Sigmoid colon (tissue), 7 donors: ENCODE results near the gene NUP85. TPM values are rescaled to one million over a fixed set of nuclear protein-coding genes. Genes with fewer than 3 reads are reported as not detected.

Experiments used
- DNase-seq: peaks from one replicate; pipeline ENCODE4 v3.0.0-alpha.2; 2019
- H3K27ac ChIP-seq, 4 donors: fragments of 200-600 bp; sonication (generic); one replicate each; pipeline ENCODE4 v1.5.1; 2016 to 2019; ENCODE audit warnings: mild to moderate bottlenecking in 1 of 4
- H3K27me3 ChIP-seq, 3 donors: fragments of 200-600 bp; sonication (generic); one replicate each; pipeline ENCODE4 v1.5.1; 2019; ENCODE audit warnings: mild to moderate bottlenecking in 1 of 3
- H3K36me3 ChIP-seq, 4 donors: fragments of 200-600 bp; sonication (generic); one replicate each; pipeline ENCODE4 v1.5.1; 2016 to 2019
- H3K4me1 ChIP-seq, 4 donors: fragments of 200-600 bp; sonication (generic); one replicate each; pipeline ENCODE4 v1.5.1; 2017 to 2019
- H3K4me3 ChIP-seq, 4 donors: fragments of 200-600 bp; sonication (generic); one replicate each; pipeline ENCODE4 v1.5.1; 2017 to 2019; ENCODE audit warnings: mild to moderate bottlenecking in 2 of 4, moderate library complexity in 1 of 4
- H3K9me3 ChIP-seq, 4 donors: fragments of 200-600 bp in 3 of 4; sonication (generic) in 3 of 4; one replicate each; pipeline versions ENCODE4 v1.5.1 to v1.6.1; 2013 to 2019
- CTCF ChIP-seq, 4 experiments: fragments of 450-650 bp in 3 of 4; fragments of 200-600 bp in 1 of 4; IDR thresholded peaks; one replicate each; pipeline ENCODE4 v1.5.1; 2016 to 2019; ENCODE audit warnings: antibody characterized with exemption in 4 of 4, mild to moderate bottlenecking in 3 of 4, moderate library complexity in 2 of 4
- EP300 ChIP-seq, 4 donors: sonication (generic); formaldehyde crosslinking; IDR thresholded peaks; one replicate each; pipeline ENCODE4 v1.6.1; 2017; ENCODE audit warnings: antibody characterized with exemption in 4 of 4
- POLR2A ChIP-seq, 2 donors: fragments of 450-650 bp; IDR thresholded peaks; one replicate each; pipeline ENCODE4 v1.6.1; 2016; ENCODE audit warnings: antibody characterized with exemption in 2 of 2, mild to moderate bottlenecking in 2 of 2, moderate library complexity in 2 of 2
- POLR2AphosphoS5 ChIP-seq, 4 donors: sonication (generic); formaldehyde crosslinking; IDR thresholded peaks; one replicate each; pipeline ENCODE4 v1.6.1; 2017; ENCODE audit warnings: antibody characterized with exemption in 4 of 4
- WGBS, 2 donors: extraction: QIAGEN DNeasy Blood & Tissue Kit; methylation state at CpG; one replicate each; pipeline ENCODE4 v1.1.7; 2013; 5-methylcytosine and 5-hydroxymethylcytosine counted together
- intact Hi-C: fragments of 100-400 bp; cut with DNase I; formaldehyde crosslinking; loops from one replicate; pipeline ENCODE4 v1.15.1; 2023
- polyA plus RNA-seq, 3 donors: library from polyadenylated mRNA; stranded (reverse); fragments of 200-250 nt; gene quantifications; one replicate each; pipeline ENCODE4 v1.2.3, GENCODE V29; 2013
- total RNA-seq, 4 donors: library from RNA; depleted of rRNA; stranded (reverse); fragments of >200 nt; gene quantifications; one replicate each; pipeline ENCODE4 v1.1.0, GENCODE V29; 2016
- donor health status: healthy with polysubstance abuse.
- donor health status: Bipolar disorder and iron deficiency.
- donor health status: healthy.

The NUP85 gene
- total and polyA plus RNA-seq, 7 donors = 21.1 to 48.6 (median 31.7) TPM

GRCh38 chr17:75238684-75239191 lies 33.3 kb downstream of the NUP85 start:
- Histone ChIP-seq H3K36me3 (peaks cover 42 to 99% (median 81%) of the 10 kb centered on the region in 4 donors), H3K4me1 (no peaks in the 10 kb centered on the region), H3K27me3 (no peaks in the 10 kb centered on the region), H3K27ac (peak overlapping the region in 2 of 4 donors; percentile 12 to 31), H3K9me3 (no peaks in the 10 kb centered on the region), H3K4me3 (no peak overlapping the region)
- intact Hi-C loops = no loop called here
- TF ChIP-seq POLR2A (IDR thresholded peaks at IDR 0.05) = no peak
- TF ChIP-seq CTCF (IDR thresholded peaks at IDR 0.05) = peak; percentile 19 to 81 (median 72)
- no peak for TF ChIP-seq POLR2AphosphoS5 (IDR thresholded peaks at IDR 0.05)
- no peak for TF ChIP-seq EP300 (IDR thresholded peaks at IDR 0.05)
- DNase-seq = no peak
- 55 to 61% methylated on average over 13 of the region's 13 CpGs for WGBS, 2 donors

- no peak overlapping the region for H3K4me3 ChIP-seq
- H3K36me3 ChIP-seq = peaks cover 42 to 100% (median 84%) of the 10 kb centered on the region in 4 donors
- no peak for DNase-seq
- no peaks in the 10 kb centered on the region for H3K4me1 ChIP-seq
- no peaks in the 10 kb centered on the region for H3K9me3 ChIP-seq
- no peaks in the 10 kb centered on the region for H3K27me3 ChIP-seq
- intact Hi-C loops = no loop called here
- 88 to 91% methylated on average over 12 of the region's 12 CpGs for WGBS, 2 donors
- TF ChIP-seq POLR2AphosphoS5 (IDR thresholded peaks at IDR 0.05) = no peak
- TF ChIP-seq CTCF (IDR thresholded peaks at IDR 0.05) = no peak
- TF ChIP-seq POLR2A (IDR thresholded peaks at IDR 0.05) = no peak
- TF ChIP-seq EP300 (IDR thresholded peaks at IDR 0.05) = no peak
- H3K27ac ChIP-seq = peak overlapping the region in 1 of 4 donors; percentile 31
These were observed 33.7 kb downstream of the NUP85 start for GRCh38 chr17:75239214-75239613.

DNA sequence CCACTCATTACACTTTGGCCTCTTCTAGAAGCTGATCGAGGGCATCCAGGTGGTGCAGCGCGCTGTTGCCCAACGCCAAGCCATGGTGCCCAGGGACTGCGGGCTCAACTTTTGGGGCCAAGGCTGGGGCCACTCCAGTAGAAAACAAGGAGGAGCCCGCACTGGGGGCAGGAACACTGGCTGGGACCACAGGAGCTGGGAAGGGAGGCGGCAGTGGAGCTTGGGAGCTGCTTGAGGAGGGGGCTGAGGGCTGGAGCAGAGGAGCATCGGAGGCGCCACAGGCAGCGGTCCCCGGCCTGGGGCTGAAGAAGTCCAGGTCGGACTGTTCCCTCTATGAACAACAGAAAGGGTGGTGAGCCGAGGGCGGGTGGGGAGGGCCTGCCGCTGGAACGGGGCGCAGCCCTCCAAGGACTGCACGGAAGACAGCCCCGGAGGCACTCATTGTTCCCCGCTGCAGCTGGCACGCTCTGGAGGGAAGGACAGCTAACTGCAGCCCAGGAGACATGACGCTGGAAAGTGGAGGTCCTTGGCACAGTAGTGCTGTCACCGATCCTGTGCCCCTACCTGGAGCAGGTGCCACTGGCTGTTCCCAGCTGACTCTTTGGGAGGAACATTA lies 34.4 kb downstream of the NUP85 start:
- WGBS, 2 donors = 93% methylated on average over 23 of the region's 23 CpGs
- Histone ChIP-seq H3K4me1 (no peaks in the 10 kb centered on the region), H3K36me3 (peaks cover 38 to 100% (median 80%) of the 10 kb centered on the region in 4 donors), H3K9me3 (no peaks in the 10 kb centered on the region), H3K27ac (peak overlapping the region in 1 of 4 donors; percentile 51), H3K27me3 (no peaks in the 10 kb centered on the region), H3K4me3 (no peak overlapping the region)
- intact Hi-C loops = no loop called here
- TF ChIP-seq EP300 (IDR thresholded peaks at IDR 0.05) (no peak), CTCF (IDR thresholded peaks at IDR 0.05) (no peak), POLR2AphosphoS5 (IDR thresholded peaks at IDR 0.05) (no peak), POLR2A (IDR thresholded peaks at IDR 0.05) (no peak)
- no peak for DNase-seq

GRCh38 chr17:75240394-75241142 lies 35.1 kb downstream of the NUP85 start:
- intact Hi-C loops = no loop called here
- Histone ChIP-seq H3K4me3 (no peak overlapping the region), H3K27ac (peak overlapping the region in 3 of 4 donors; percentile 7 to 51 (median 14)), H3K27me3 (no peaks in the 10 kb centered on the region), H3K4me1 (no peaks in the 10 kb centered on the region), H3K9me3 (no peaks in the 10 kb centered on the region), H3K36me3 (peaks cover 31 to 100% (median 80%) of the 10 kb centered on the region in 4 donors)
- DNase-seq = no peak
- TF ChIP-seq POLR2AphosphoS5 (IDR thresholded peaks at IDR 0.05) (no peak), CTCF (IDR thresholded peaks at IDR 0.05) (peak in 1 of 4 experiments; percentile 33)
- WGBS, 2 donors = 64 to 72% methylated on average over 23 of the region's 23 CpGs
